ENCODE measurements around the gene TOP3A. TPM values are rescaled to one million over a fixed set of nuclear protein-coding genes. Genes with fewer than 3 reads are reported as not detected.

The TOP3A gene
- total and polyA plus RNA-seq, 2 of the 13 experiments (the other 11 are each of a cell fraction or from before 2014, with no cell fraction given) = 16.9 to 36.8 TPM

- no peaks in the 10 kb centered on the region for H3K9me3 ChIP-seq (ENCODE audit: low read length)
- peaks cover 19% of the 10 kb centered on the region for H3K79me2 ChIP-seq (ENCODE audit: insufficient read depth, low read length)
- under 1% methylated on average over 10 of the region's 23 CpGs for WGBS (ENCODE audit: low lambda C conversion rate)
- FAIRE-seq (peak; percentile 72), DNase-seq (ENCODE audit: low spot score) (peak; percentile 46), ATAC-seq (peak; percentile 69)
- ChIA-PET CTCF (ENCODE audit: low intra/inter-chr PET ratio, low total read pairs) (no interaction called here), POLR2A (interaction anchor here (0.6 to 3.2 kb wide), 12 partner anchors 8 to 138 kb away, joined by 3 to 29 read pairs (median 4); partner anchors contain the start of genes ALKBH5, MIEF2, SHMT1 and SMCR8)
- intact Hi-C loops (cut with micrococcal nuclease; ENCODE audit: unreplicated experiment) (no loop called here), in situ Hi-C loops (cut with HindIII; ENCODE audit: extremely low pct_ligation_motif_present, low pct_unique_long_range_greater_than_20kb) (loop anchor here (5.0 kb wide), 1 partner anchor 33 kb away; the partner anchor contains the start of gene FLII)
- H3K4me3 ChIP-seq (replicated peaks in 1 of 3; ENCODE audit: insufficient read depth in 1 of 3, low read depth in 2 of 3, low read length in 3 of 3) = peak overlapping the region; percentile 70 to 93 (median 86)
- no peaks in the 10 kb centered on the region for H3K36me3 ChIP-seq (replicated peaks in 1 of 2; ENCODE audit: control insufficient read depth in 1 of 2, insufficient read depth in 2 of 2, low read length in 2 of 2)
- peaks cover 52% of the 10 kb centered on the region for H3K4me1 ChIP-seq (ENCODE audit: insufficient read depth, low read length)
- peak overlapping the region; percentile 52 for H2AFZ ChIP-seq (ENCODE audit: low read length)
- peak overlapping the region; percentile 100 for H3K4me2 ChIP-seq (ENCODE audit: low read depth, low read length)
- BruUV-seq (replicated peaks) = no TSS peak
- peak overlapping the region; percentile 59 for H3K9ac ChIP-seq (ENCODE audit: insufficient read depth, low read depth, low read length)
- peaks cover 4% of the 10 kb centered on the region; the same call in 1 of the 2 replicates for H4K20me1 ChIP-seq (ENCODE audit: insufficient read depth, low read length)
- peak overlapping the region; percentile 60 for H3K27ac ChIP-seq (ENCODE audit: extremely low read length, insufficient read depth, low read length)
- H3K27me3 ChIP-seq (ENCODE audit: control insufficient read depth in 1 of 2, insufficient read depth in 2 of 2, low read length in 2 of 2) = no peaks in the 10 kb centered on the region; a peak in 1 of 5 replicates
- TF ChIP-seq FOXK1 (CRISPR knock-in tag; IDR thresholded peaks at IDR 0.05; ENCODE audit: borderline replicate concordance, low read depth) (0 out of 2 replicates have a peak, but pooled peaks have one; percentile 14), ZKSCAN5 (CRISPR knock-in tag; IDR thresholded peaks at IDR 0.05) (peak; percentile 63; the same call in 1 of the 2 replicates), ZFX (CRISPR knock-in tag; IDR thresholded peaks at IDR 0.05; ENCODE audit: low read depth) (peak; percentile 93), HOXA5 (CRISPR knock-in tag; IDR thresholded peaks at IDR 0.05) (peak; percentile 66; the same call in 1 of the 2 replicates), SMAD1 (CRISPR knock-in tag; IDR thresholded peaks at IDR 0.05; ENCODE audit: borderline replicate concordance, low read depth) (0 out of 2 replicates have a peak, but pooled peaks have one; percentile 3), ZMYM4 (CRISPR knock-in tag; IDR thresholded peaks at IDR 0.05) (peak; percentile 3; the same call in 1 of the 2 replicates), ZIK1 (CRISPR knock-in tag; IDR thresholded peaks at IDR 0.05; ENCODE audit: borderline replicate concordance, low read depth) (no peak), KLF6 (CRISPR knock-in tag; IDR thresholded peaks at IDR 0.05) (peak; percentile 55; the same call in 1 of the 2 replicates), MIER2 (CRISPR knock-in tag; IDR thresholded peaks at IDR 0.05) (0 out of 2 replicates have a peak, but pooled peaks have one; percentile 13), ZFY (CRISPR knock-in tag; IDR thresholded peaks at IDR 0.05) (peak; percentile 93), ZNF777 (CRISPR knock-in tag; IDR thresholded peaks at IDR 0.05) (peak; percentile 37), ZNF619 (CRISPR knock-in tag; IDR thresholded peaks at IDR 0.05) (no peak), ZNF558 (CRISPR knock-in tag; IDR thresholded peaks at IDR 0.05; ENCODE audit: borderline replicate concordance) (peak; percentile 79), FOXC1 (CRISPR knock-in tag; IDR thresholded peaks at IDR 0.05; ENCODE audit: borderline replicate concordance) (0 out of 2 replicates have a peak, but pooled peaks have one; percentile 13), HOXA9 (CRISPR knock-in tag; IDR thresholded peaks at IDR 0.05; ENCODE audit: borderline replicate concordance) (no peak), ZFP90 (CRISPR knock-in tag; IDR thresholded peaks at IDR 0.05; ENCODE audit: borderline replicate concordance) (peak; percentile 62; the same call in 1 of the 2 replicates), DNMT1 (CRISPR knock-in tag; IDR thresholded peaks at IDR 0.05) (no peak), SOX6 (IDR thresholded peaks at IDR 0.05) (no peak), SOX6 (CRISPR knock-in tag; IDR thresholded peaks at IDR 0.05) (peak; percentile 17; the same call in 1 of the 2 replicates), KAT8 (CRISPR knock-in tag; IDR thresholded peaks at IDR 0.05) (peak; percentile 69; the same call in 1 of the 2 replicates), NR2F1 (CRISPR knock-in tag; IDR thresholded peaks at IDR 0.05) (0 out of 4 replicates have a peak, but pooled peaks of 1 of the 2 experiments have one; percentile 34), KMT2B (CRISPR knock-in tag; IDR thresholded peaks at IDR 0.05) (peak; percentile 21; the same call in 1 of the 2 replicates), ZFP41 (CRISPR knock-in tag; IDR thresholded peaks at IDR 0.05; ENCODE audit: borderline replicate concordance) (no peak), NCOA2 (CRISPR knock-in tag; IDR thresholded peaks at IDR 0.05) (no peak)
- TF ChIP-seq, protein P1, sequence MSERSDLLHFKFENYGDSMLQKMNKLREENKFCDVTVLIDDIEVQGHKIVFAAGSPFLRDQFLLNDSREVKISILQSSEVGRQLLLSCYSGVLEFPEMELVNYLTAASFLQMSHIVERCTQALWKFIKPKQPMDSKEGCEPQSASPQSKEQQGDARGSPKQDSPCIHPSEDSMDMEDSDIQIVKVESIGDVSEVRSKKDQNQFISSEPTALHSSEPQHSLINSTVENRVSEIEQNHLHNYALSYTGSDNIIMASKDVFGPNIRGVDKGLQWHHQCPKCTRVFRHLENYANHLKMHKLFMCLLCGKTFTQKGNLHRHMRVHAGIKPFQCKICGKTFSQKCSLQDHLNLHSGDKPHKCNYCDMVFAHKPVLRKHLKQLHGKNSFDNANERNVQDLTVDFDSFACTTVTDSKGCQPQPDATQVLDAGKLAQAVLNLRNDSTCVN (CRISPR knock-in tag; IDR thresholded peaks at IDR 0.05; ENCODE audit: borderline replicate concordance) = 0 out of 2 replicates have a peak, but pooled peaks have one; percentile 12
Measured at GRCh38 chr17:18224387-18225120, 90.2 kb downstream of the TOP3A start.

Data from HepG2 (cell line).